Neural cell (in vitro differentiated cells): ENCODE data around the gene OBP2A. TPM values are rescaled to one million over a fixed set of nuclear protein-coding genes. Genes with fewer than 3 reads are reported as not detected.
"Not testable (repeated sequence)": the region's sequence is repeated elsewhere in the genome, so short reads cannot be mapped to it uniquely, and the experiment has no call there.

Source experiments
- H2AFZ ChIP-seq: fragments of 200-600, 300-800 bp; sonication (generic), shearing (Covaris generic); 2 replicates; pipeline ENCODE4 v1.6.0; 2014; ENCODE audit warnings: low read depth, mild to moderate bottlenecking, antibody characterized with exemption, low read length, moderate library complexity
- H3F3A ChIP-seq: fragments of 200-600 bp; shearing (Covaris generic); 2 replicates; pipeline ENCODE4 v1.6.1; 2016; ENCODE audit warnings: mild to moderate bottlenecking, moderate library complexity, mixed read lengths, antibody characterized with exemption, low read length; ENCODE audit not compliant: insufficient read depth, poor library complexity, severe bottlenecking
- H3K27ac ChIP-seq: fragments of 200-600, 300-800 bp; sonication (generic), shearing (Covaris generic); 2 replicates; pipeline ENCODE4 v1.5.1; 2014; ENCODE audit warnings: mild to moderate bottlenecking, low read length, moderate library complexity
- H3K27me3 ChIP-seq: fragments of 300-800, 200-600 bp; sonication (generic), shearing (Covaris generic); 2 replicates; pipeline ENCODE4 v1.6.0; 2014; ENCODE audit warnings: mild to moderate bottlenecking, low read depth, low read length, moderate library complexity; ENCODE audit not compliant: insufficient read depth
- H3K36me3 ChIP-seq: fragments of 300-800, 200-600 bp; sonication (generic), shearing (Covaris generic); 2 replicates; pipeline ENCODE4 v1.5.1; 2014; ENCODE audit warnings: mild to moderate bottlenecking, antibody characterized with exemption, low read length, moderate library complexity; ENCODE audit not compliant: insufficient read depth
- H3K4me2 ChIP-seq: fragments of 300-800, 200-600 bp; sonication (generic), shearing (Covaris generic); 2 replicates; pipeline ENCODE4 v1.6.0; 2014; ENCODE audit warnings: mild to moderate bottlenecking, low read length
- H3K4me3 ChIP-seq: fragments of 300-800, 200-600 bp; sonication (generic), shearing (Covaris generic); 2 replicates; pipeline ENCODE4 v1.5.1; 2014; ENCODE audit warnings: mild to moderate bottlenecking, low read length, moderate library complexity
- H3K79me2 ChIP-seq: fragments of 200-600 bp; shearing (Covaris generic); replicated peaks from 2 replicates; pipeline ENCODE4 v1.6.0; 2014; ENCODE audit warnings: mild to moderate bottlenecking, low read length, moderate library complexity; ENCODE audit not compliant: insufficient read depth
- H3K9ac ChIP-seq: fragments of 300-800, 200-600 bp; sonication (generic), shearing (Covaris generic); 2 replicates; pipeline ENCODE4 v1.6.1; 2016; ENCODE audit warnings: mild to moderate bottlenecking, low read length, mixed read lengths
- H3K9me2 ChIP-seq: fragments of 200-600 bp; shearing (Covaris generic); 2 replicates; pipeline ENCODE4 v1.6.1; 2016; ENCODE audit warnings: mild to moderate bottlenecking, low read length, mixed read lengths; ENCODE audit not compliant: insufficient read depth
- H3K9me3 ChIP-seq: fragments of 200-600, 300-800 bp; sonication (generic), shearing (Covaris generic); 2 replicates; pipeline ENCODE4 v1.6.1; 2016; ENCODE audit warnings: mild to moderate bottlenecking, mixed run types, low read length, moderate library complexity, mixed read lengths
- H4K20me1 ChIP-seq: fragments of 200-600 bp; shearing (Covaris generic); 2 replicates; pipeline ENCODE4 v1.6.1; 2016; ENCODE audit warnings: mild to moderate bottlenecking, mixed run types; ENCODE audit not compliant: insufficient read depth
- CTCF ChIP-seq: fragments of 450-650 bp; IDR thresholded peaks from 2 replicates; pipeline ENCODE4 v1.5.1; 2014; ENCODE audit warnings: antibody characterized with exemption, mild to moderate bottlenecking, moderate library complexity; ENCODE audit not compliant: poor library complexity, severe bottlenecking
- EP300 ChIP-seq: fragments of 450-650 bp; conservative IDR thresholded peaks from 2 replicates; pipeline ENCODE4 v1.6.1; 2014; ENCODE audit warnings: antibody characterized with exemption, mild to moderate bottlenecking, moderate library complexity; ENCODE audit not compliant: poor library complexity, severe bottlenecking
- EZH2 ChIP-seq: fragments of 200-600, 300-800 bp; shearing (Covaris generic), sonication (generic); IDR thresholded peaks from 2 replicates; pipeline ENCODE4 v1.6.1; 2014; ENCODE audit warnings: antibody characterized with exemption, low read length, borderline replicate concordance, mild to moderate bottlenecking; ENCODE audit not compliant: insufficient read depth, poor library complexity, severe bottlenecking
- MXI1 ChIP-seq: fragments of 450-650 bp; conservative IDR thresholded peaks from 2 replicates; pipeline ENCODE4 v1.6.1; 2014; ENCODE audit warnings: antibody characterized with exemption, mild to moderate bottlenecking; ENCODE audit not compliant: poor library complexity, severe bottlenecking
- POLR2AphosphoS5 ChIP-seq: IDR thresholded peaks from 2 replicates; pipeline ENCODE4 v1.6.1; 2012
- RAD21 ChIP-seq: fragments of 450-650 bp; conservative IDR thresholded peaks from 2 replicates; pipeline ENCODE4 v1.6.1; 2014; ENCODE audit warnings: antibody characterized with exemption, mild to moderate bottlenecking, moderate library complexity
- REST ChIP-seq: IDR thresholded peaks from 2 replicates; pipeline ENCODE4 v1.6.1; 2012; ENCODE audit warnings: borderline replicate concordance
- SMC3 ChIP-seq: fragments of 450-650 bp; conservative IDR thresholded peaks from 2 replicates; pipeline ENCODE4 v1.6.1; 2014; ENCODE audit warnings: antibody characterized with exemption, mild to moderate bottlenecking, moderate library complexity; ENCODE audit not compliant: poor library complexity
- TAF1 ChIP-seq: IDR thresholded peaks from 2 replicates; pipeline ENCODE4 v1.6.1; 2012; ENCODE audit warnings: low read depth
- polyA plus RNA-seq: library from polyadenylated mRNA; depleted of rRNA; stranded (reverse); fragments of >200 nt; gene quantifications from 2 replicates; pipeline ENCODE4 v1.2.3, GENCODE V29; 2014

The OBP2A gene
- polyA plus RNA-seq, 1 donor from 2014 or later: not detected

- no peak overlapping the region for H2AFZ ChIP-seq
- H4K20me1 ChIP-seq: no peaks in the 10 kb centered on the region
- no peak overlapping the region for H3K4me2 ChIP-seq
- no peaks in the 10 kb centered on the region for H3K9me3 ChIP-seq
- H3K27me3 ChIP-seq: no peaks in the 10 kb centered on the region
- no peak overlapping the region for H3K27ac ChIP-seq
- H3K9ac ChIP-seq: no peak overlapping the region
- H3K79me2 ChIP-seq: no peaks in the 10 kb centered on the region
- H3F3A ChIP-seq: no peaks in the 10 kb centered on the region
- H3K4me3 ChIP-seq: no peak overlapping the region
- TF ChIP-seq SMC3 (no peak), EP300 (no peak), RAD21 (no peak), EZH2 (no peak), REST (no peak), MXI1 (no peak), POLR2AphosphoS5 (no peak), CTCF (no peak), TAF1 (no peak)
- H3K9me2 ChIP-seq: no peaks in the 10 kb centered on the region
- H3K36me3 ChIP-seq: no peaks in the 10 kb centered on the region
Measured at GRCh38 chr9:135513351-135513846, 32.5 kb upstream of the OBP2A start.

DNA sequence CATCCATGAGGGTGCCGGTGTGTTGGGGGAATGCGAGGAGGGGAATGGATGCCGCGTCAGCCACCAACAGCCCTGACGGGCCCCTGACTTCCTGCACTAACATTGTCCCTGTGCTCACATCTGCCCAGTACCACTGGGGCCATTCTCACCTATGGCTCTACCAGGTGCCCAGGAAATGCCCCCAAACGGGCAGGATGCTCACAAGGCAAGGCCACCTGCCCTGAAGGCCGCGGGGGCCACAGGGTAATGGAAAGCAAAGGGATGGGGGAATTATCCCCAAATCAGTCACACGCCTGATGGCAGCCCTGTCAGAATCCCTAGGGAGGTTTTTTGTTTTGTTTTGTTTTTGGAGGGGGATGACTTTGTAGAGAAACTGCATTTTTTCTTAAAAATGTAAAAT is 32.0 kb upstream of the OBP2A start:
- not testable (repeated sequence) for H3K9ac ChIP-seq, H3K27me3 ChIP-seq, H2AFZ ChIP-seq, H3K4me2 ChIP-seq, H3F3A ChIP-seq, H3K36me3 ChIP-seq, H3K4me3 ChIP-seq, H4K20me1 ChIP-seq, H3K79me2 ChIP-seq, H3K9me3 ChIP-seq, H3K9me2 ChIP-seq, H3K27ac ChIP-seq
